KMS-11 (cell line): ENCODE results near the gene NKAIN2.

Experiments used
- H2AFZ ChIP-seq: fragments of 200-600 bp; sonication (generic); 2 replicates; pipeline ENCODE4 v1.6.1; 2016; ENCODE audit warnings: antibody characterized with exemption, mixed run types, low read depth
- H3K27ac ChIP-seq: fragments of 200-600 bp; sonication (generic); 2 replicates; pipeline ENCODE4 v1.6.1; 2016; ENCODE audit warnings: mild to moderate bottlenecking, mixed run types
- H3K27me3 ChIP-seq: fragments of 200-600 bp; sonication (generic); 2 replicates; pipeline ENCODE4 v1.6.1; 2017; ENCODE audit warnings: mild to moderate bottlenecking, low read depth, mixed run types, moderate library complexity; ENCODE audit not compliant: insufficient read depth
- H3K36me3 ChIP-seq: fragments of 200-600 bp; sonication (generic); 2 replicates; pipeline ENCODE4 v1.6.1; 2017; ENCODE audit warnings: mild to moderate bottlenecking, mixed run types; ENCODE audit not compliant: insufficient read depth
- H3K4me1 ChIP-seq: fragments of 200-600 bp; sonication (generic); 2 replicates; pipeline ENCODE4 v1.6.1; 2016; ENCODE audit warnings: mild to moderate bottlenecking, low read depth, mixed run types; ENCODE audit not compliant: poor library complexity, severe bottlenecking
- H3K4me2 ChIP-seq: fragments of 200-600 bp; sonication (generic); 2 replicates; pipeline ENCODE4 v1.7.0; 2016; ENCODE audit warnings: mild to moderate bottlenecking, mixed run types
- H3K4me3 ChIP-seq: fragments of 200-600 bp; sonication (generic); IDR thresholded peaks from 2 replicates; pipeline ENCODE4 v1.6.1; 2017; ENCODE audit warnings: low read depth, low read length, mixed read lengths; ENCODE audit not compliant: insufficient read depth
- H3K79me2 ChIP-seq: fragments of 200-600 bp; sonication (generic); 2 replicates; pipeline ENCODE4 v1.6.1; 2016; ENCODE audit warnings: low read depth, mixed run types; ENCODE audit not compliant: insufficient read depth
- H3K9ac ChIP-seq: fragments of 200-600 bp; sonication (generic); 2 replicates; pipeline ENCODE4 v1.6.1; 2016; ENCODE audit warnings: mild to moderate bottlenecking, mixed run types
- H4K20me1 ChIP-seq: fragments of 200-600 bp; sonication (generic); 2 replicates; pipeline ENCODE4 v1.6.1; 2016; ENCODE audit warnings: mild to moderate bottlenecking, mixed run types; ENCODE audit not compliant: insufficient read depth
- TF ChIP-seq, protein P1 (sequence below): fragments of 200-600 bp; sonication (generic); conservative IDR thresholded peaks from 2 replicates; pipeline ENCODE4 v1.6.1; 2017; ENCODE audit warnings: low read depth, mild to moderate bottlenecking, antibody characterized with exemption, low read length, moderate library complexity, mixed read lengths

The NKAIN2 gene

DNA sequence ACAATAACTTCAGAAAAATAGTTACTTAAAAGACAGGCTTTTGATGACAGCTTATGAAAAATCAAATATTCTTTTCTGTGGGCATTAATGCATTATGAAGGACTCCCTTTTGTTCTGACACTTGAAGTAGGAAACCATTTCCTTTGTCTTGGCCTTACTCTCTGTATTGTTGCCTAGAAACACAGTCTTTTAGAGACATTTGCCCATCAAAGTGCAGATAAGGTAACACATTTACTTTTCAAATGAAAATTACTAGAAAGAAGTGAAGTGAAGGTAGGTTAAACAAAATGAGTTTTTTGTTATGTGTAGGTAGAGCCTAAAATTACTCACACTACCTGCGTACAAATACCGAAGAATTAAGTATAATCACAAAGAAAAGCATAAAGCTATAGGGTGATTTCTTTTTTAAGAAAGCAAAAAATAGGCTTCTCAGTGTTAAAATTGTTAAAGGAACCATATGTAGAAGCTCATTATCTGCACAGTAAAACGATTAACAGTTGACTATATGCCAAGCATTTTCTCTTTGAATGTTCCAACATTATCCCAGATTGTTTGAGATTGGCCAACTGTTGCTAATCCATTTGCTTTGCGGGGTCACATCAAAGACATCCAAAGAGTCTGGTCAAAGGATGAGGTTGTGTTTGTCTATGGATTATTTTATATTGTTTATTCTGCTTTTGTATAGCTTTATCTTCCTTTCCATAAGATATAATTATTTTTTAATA lies 616.6 kb downstream of the NKAIN2 start:
- TF ChIP-seq, protein P1, sequence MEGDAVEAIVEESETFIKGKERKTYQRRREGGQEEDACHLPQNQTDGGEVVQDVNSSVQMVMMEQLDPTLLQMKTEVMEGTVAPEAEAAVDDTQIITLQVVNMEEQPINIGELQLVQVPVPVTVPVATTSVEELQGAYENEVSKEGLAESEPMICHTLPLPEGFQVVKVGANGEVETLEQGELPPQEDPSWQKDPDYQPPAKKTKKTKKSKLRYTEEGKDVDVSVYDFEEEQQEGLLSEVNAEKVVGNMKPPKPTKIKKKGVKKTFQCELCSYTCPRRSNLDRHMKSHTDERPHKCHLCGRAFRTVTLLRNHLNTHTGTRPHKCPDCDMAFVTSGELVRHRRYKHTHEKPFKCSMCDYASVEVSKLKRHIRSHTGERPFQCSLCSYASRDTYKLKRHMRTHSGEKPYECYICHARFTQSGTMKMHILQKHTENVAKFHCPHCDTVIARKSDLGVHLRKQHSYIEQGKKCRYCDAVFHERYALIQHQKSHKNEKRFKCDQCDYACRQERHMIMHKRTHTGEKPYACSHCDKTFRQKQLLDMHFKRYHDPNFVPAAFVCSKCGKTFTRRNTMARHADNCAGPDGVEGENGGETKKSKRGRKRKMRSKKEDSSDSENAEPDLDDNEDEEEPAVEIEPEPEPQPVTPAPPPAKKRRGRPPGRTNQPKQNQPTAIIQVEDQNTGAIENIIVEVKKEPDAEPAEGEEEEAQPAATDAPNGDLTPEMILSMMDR, result no peak

DNA sequence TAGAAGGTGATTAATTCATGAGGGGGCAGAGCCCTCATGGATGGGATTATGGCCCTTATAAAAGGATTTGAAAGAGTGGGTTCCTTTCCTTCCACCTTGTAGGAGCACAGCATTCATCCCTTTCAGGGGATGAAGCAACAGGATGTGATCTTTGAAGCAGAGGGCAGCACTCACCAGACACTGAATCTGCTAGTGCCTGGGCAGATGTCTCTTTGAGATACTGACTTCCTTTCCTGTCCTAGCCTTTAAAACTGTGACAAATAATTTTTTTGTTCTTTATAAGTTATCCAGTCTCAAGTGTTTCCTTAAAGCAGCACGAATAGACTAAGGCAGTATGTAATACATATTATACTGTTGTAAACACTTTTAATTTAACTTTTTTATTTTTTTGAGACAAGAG lies 620.0 kb downstream of the NKAIN2 start:
- Histone ChIP-seq H3K36me3 (no peaks in the 10 kb centered on the region), H3K27ac (no peak overlapping the region), H3K79me2 (no peaks in the 10 kb centered on the region), H3K27me3 (no peaks in the 10 kb centered on the region), H2AFZ (no peak overlapping the region), H3K9ac (no peak overlapping the region), H3K4me2 (no peak overlapping the region), H4K20me1 (no peaks in the 10 kb centered on the region), H3K4me3 (no peak overlapping the region), H3K4me1 (no peaks in the 10 kb centered on the region)
- TF ChIP-seq, protein P1, result no peak

More for the DNA sequence above, 616.6 kb downstream of the NKAIN2 start:
- H3K79me2 ChIP-seq, result no peaks in the 10 kb centered on the region
- H3K4me1 ChIP-seq, result no peaks in the 10 kb centered on the region
- no peak overlapping the region for H3K4me3 ChIP-seq
- H4K20me1 ChIP-seq, result no peaks in the 10 kb centered on the region
- H2AFZ ChIP-seq, result no peak overlapping the region
- no peaks in the 10 kb centered on the region for H3K27me3 ChIP-seq
- no peak overlapping the region for H3K4me2 ChIP-seq
- no peaks in the 10 kb centered on the region for H3K36me3 ChIP-seq
- no peak overlapping the region for H3K27ac ChIP-seq
- no peak overlapping the region for H3K9ac ChIP-seq

DNA sequence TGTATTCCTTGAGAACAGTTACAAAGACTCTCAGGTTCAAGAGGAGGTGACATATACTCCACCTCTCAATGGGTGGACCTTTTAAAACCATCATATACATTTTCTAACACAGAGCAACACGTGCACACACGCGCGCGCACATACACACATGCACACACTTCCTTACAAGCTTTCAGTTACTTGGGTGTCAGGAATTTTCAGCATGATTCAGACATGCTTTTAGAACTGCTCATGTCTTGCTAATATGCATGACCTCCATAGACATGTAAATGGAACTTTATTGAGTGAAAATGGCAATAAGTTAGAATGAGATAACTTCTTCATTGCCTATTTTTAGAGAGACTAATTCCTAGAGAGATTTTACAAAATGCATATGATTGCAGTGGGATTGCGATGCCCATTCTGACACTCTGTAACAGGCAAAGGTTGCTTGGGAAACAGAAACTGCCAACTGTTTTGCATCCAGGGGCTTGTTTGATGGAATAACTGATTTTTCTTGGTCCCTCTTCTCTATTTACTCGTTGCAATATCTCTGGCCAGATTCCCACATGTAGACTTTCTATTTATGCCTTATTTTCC lies 627.2 kb downstream of the NKAIN2 start:
- H3K9ac ChIP-seq, result no peak overlapping the region
- no peaks in the 10 kb centered on the region for H3K4me1 ChIP-seq
- H3K79me2 ChIP-seq, result no peaks in the 10 kb centered on the region
- no peak overlapping the region for H3K27ac ChIP-seq
- H3K4me2 ChIP-seq, result no peak overlapping the region
- no peaks in the 10 kb centered on the region for H4K20me1 ChIP-seq
- no peaks in the 10 kb centered on the region for H3K27me3 ChIP-seq
- H2AFZ ChIP-seq, result no peak overlapping the region
- TF ChIP-seq, protein P1, result no peak
- H3K4me3 ChIP-seq, result no peak overlapping the region
- H3K36me3 ChIP-seq, result no peaks in the 10 kb centered on the region

DNA sequence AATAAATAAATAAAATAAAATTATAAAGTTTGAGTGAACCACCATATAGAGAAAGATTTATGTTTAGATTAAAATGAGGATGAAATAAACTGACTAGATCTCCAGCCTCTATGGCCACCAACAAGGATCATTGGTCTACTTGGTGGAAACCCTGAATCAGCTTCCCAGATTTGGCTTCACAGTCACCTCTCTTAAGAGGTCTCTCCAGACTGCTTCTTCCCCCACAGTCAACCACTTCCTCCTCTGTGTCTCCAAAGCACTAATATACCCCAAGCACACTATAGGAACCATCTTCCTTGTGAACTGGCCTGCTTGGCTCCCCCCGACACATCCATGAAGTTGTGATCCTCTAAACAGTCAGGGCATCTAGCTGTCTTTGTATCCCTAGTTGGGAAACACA lies 629.0 kb downstream of the NKAIN2 start:
- Histone ChIP-seq H3K4me3 (no peak overlapping the region), H3K9ac (no peak overlapping the region), H4K20me1 (no peaks in the 10 kb centered on the region), H3K27ac (no peak overlapping the region), H3K79me2 (no peaks in the 10 kb centered on the region), H2AFZ (no peak overlapping the region), H3K4me1 (peaks cover 6% of the 10 kb centered on the region), H3K4me2 (no peak overlapping the region), H3K27me3 (no peaks in the 10 kb centered on the region), H3K36me3 (no peaks in the 10 kb centered on the region)
- TF ChIP-seq, protein P1, result no peak
